ENCODE data around the gene IPO11. TPM values are rescaled to one million over a fixed set of nuclear protein-coding genes. Genes with fewer than 3 reads are reported as not detected.

IPO11 gene
- total and polyA plus RNA-seq, 8 donors: 3.7 to 19.5 (median 10.3) TPM

DNA sequence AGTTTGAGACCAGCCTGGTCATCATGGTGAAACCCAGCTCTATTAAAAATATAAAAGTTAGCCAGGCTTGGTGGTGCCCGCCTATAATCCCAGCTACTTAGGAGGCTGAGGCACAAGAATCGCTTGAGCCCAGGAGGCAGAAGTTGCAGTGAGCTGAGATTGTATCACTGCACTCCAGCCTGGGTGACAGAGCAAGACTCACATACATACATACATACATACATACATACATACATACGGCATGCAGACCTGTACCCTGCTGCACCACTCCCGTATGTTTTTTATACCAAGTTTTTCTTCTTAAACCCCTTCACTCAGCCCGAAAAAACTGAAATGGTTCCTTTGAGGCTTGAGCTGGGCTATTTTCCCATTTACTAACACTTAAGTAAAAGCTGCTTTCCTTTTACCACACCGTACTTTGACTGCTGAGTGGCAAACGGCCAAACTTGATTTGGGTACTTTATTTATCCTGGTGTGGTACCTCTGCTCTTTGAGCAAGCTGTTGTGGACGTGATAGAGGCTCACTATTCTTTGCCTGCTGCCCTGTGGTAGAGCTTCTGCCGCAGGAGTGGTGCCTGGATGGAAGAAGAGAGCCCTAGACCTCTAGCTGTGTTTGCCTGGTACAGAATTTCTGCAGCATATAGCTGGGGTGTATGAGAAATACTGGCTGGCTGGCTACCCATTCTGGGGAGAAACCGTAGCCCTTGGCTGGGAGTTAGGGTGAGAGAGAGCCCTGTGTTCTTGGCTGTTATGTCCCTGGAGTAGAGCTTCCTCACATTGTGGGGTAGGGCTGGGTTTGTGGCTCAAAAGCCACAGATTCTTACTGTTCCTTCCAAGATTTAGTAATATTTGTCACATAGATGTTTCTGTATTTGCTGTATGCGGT is 19.4 kb downstream of the IPO11 start:
- TF ChIP-seq, protein P1, sequence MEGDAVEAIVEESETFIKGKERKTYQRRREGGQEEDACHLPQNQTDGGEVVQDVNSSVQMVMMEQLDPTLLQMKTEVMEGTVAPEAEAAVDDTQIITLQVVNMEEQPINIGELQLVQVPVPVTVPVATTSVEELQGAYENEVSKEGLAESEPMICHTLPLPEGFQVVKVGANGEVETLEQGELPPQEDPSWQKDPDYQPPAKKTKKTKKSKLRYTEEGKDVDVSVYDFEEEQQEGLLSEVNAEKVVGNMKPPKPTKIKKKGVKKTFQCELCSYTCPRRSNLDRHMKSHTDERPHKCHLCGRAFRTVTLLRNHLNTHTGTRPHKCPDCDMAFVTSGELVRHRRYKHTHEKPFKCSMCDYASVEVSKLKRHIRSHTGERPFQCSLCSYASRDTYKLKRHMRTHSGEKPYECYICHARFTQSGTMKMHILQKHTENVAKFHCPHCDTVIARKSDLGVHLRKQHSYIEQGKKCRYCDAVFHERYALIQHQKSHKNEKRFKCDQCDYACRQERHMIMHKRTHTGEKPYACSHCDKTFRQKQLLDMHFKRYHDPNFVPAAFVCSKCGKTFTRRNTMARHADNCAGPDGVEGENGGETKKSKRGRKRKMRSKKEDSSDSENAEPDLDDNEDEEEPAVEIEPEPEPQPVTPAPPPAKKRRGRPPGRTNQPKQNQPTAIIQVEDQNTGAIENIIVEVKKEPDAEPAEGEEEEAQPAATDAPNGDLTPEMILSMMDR (IDR thresholded peaks at IDR 0.05): no peak
- Histone ChIP-seq H3K4me1 (peaks cover 0 to 14% (median 9%) of the 10 kb centered on the region in 3 donors), H3K4me3 (no peak overlapping the region), H3K36me3 (no peaks in the 10 kb centered on the region), H3K9me3 (no peaks in the 10 kb centered on the region), H3K27ac (no peak overlapping the region), H3K27me3 (no peaks in the 10 kb centered on the region)
- intact Hi-C loops (cut with DNase I): no loop called here
- 63 to 66% methylated on average over 11 of the region's 11 CpGs for WGBS, 2 donors
- FAIRE-seq (no peak), DNase-seq (no peak), ATAC-seq (peak in 3 of 4 donors; percentile 20 to 63 (median 42))

DNA sequence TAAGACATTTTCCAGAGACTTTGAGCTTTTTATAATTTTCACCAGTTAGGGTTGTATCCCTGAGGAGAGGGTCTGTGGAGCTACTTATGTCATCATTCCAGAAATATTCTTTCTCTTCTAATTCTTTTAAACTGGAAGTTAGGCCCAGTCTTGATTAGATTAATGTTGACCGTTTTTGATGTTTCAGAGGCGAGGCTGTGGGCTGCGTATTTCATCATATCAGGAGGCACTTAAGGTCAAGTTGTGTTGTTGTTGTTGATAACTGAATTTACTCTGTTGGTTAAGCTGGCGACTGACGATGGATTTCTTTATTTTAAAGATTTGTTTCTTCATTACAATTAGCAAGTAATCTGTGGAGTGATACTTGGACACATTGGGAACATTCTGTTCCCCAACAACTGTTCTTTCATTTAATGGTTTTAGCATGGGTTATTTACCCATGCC is 20.1 kb downstream of the IPO11 start:
- ATAC-seq (peak in 3 of 4 donors; percentile 41 to 62 (median 55)), DNase-seq (no peak), FAIRE-seq (no peak)
- WGBS, 2 donors: 21 to 36% methylated on average over 5 of the region's 5 CpGs
- H3K36me3 ChIP-seq: no peaks in the 10 kb centered on the region
- TF ChIP-seq, protein P1 (IDR thresholded peaks at IDR 0.05): no peak
- intact Hi-C loops (cut with DNase I): no loop called here
- no peak overlapping the region for H3K4me3 ChIP-seq
- no peaks in the 10 kb centered on the region for H3K9me3 ChIP-seq
- H3K27me3 ChIP-seq: no peaks in the 10 kb centered on the region
- peaks cover 0 to 14% (median 9%) of the 10 kb centered on the region in 3 donors for H3K4me1 ChIP-seq
- H3K27ac ChIP-seq: no peak overlapping the region

DNA sequence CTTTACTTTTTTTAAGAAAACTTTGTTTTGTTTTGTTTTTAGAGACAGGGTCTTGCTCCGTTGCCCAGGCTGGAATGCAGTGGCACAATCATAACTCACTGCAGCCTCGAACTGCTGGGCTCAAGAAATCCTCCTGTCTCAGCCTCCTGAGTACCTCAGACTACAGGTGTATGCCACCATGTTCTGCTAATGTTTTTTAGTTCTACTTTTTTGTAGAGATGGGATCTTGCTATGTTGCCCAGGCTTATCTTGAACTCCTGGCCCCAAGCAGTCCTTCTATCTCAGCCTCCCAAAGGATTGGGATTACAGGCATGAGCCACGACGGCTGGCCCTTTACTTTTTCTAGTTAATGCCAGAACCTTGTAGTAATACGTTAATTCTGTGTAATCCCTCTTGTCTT is 36.0 kb downstream of the IPO11 start:
- Histone ChIP-seq H3K27me3 (no peaks in the 10 kb centered on the region), H3K36me3 (peaks cover 0 to 14% (median 0%) of the 10 kb centered on the region in 3 donors), H3K9me3 (no peaks in the 10 kb centered on the region), H3K4me1 (peaks cover 0 to 4% (median 3%) of the 10 kb centered on the region in 3 donors), H3K27ac (no peak overlapping the region), H3K4me3 (no peak overlapping the region)
- TF ChIP-seq, protein P1 (IDR thresholded peaks at IDR 0.05): no peak
- ATAC-seq (no peak), FAIRE-seq (no peak), DNase-seq (no peak)
- 85 to 98% methylated on average over 5 of the region's 5 CpGs for WGBS, 2 donors
- intact Hi-C loops (cut with DNase I): no loop called here

DNA sequence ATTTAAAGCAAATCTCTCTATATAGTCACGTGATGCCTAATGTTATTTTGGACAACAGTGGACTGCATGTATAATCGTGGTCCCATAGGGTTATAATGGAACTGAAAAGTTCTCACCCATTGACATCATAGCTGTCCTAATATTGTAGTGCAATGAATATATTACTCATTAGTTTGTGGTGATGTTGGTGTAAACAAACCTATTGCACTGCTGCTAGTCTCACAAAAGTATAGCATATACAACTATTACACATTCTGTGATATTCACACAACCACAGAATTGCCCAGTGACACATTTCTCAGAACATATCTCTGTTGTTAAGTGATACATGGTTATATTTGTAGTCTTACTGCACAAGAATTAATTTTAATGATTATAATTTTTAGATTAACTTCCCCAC is 37.7 kb downstream of the IPO11 start:
- Histone ChIP-seq H3K9me3 (no peaks in the 10 kb centered on the region), H3K4me1 (peaks cover 0 to 4% (median 3%) of the 10 kb centered on the region in 3 donors), H3K4me3 (no peak overlapping the region), H3K27me3 (no peaks in the 10 kb centered on the region), H3K27ac (no peak overlapping the region), H3K36me3 (peaks cover 0 to 14% (median 0%) of the 10 kb centered on the region in 3 donors)
- DNase-seq (no peak), ATAC-seq (no peak), FAIRE-seq (no peak)
- 79 to 85% methylated on average over 2 of the region's 2 CpGs for WGBS, 2 donors
- TF ChIP-seq, protein P1 (IDR thresholded peaks at IDR 0.05): no peak
- intact Hi-C loops (cut with DNase I): no loop called here

DNA sequence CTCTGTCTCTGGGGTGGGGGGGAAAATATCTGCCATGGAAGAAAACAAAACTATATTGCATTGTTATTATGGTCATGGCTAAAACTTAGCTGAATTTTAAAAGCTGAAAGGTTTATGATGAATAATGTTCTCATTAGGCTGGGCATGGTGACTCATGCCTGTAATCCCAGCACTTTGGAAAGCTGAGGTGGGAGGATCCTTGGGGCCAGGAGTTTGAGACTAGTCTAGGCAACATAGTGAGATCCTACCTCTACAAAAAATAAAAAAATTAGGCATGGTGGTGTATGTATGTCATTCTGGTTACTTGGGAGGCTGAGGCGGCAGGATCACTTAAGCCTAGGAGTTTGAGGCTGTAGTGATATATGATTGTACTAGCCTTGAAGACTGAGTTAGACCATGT is 44.5 kb downstream of the IPO11 start:
- no peak for DNase-seq
- Histone ChIP-seq H3K27ac (no peak overlapping the region), H3K27me3 (no peaks in the 10 kb centered on the region), H3K4me1 (no peaks in the 10 kb centered on the region), H3K36me3 (peaks cover 0 to 5% (median 0%) of the 10 kb centered on the region in 3 donors), H3K9me3 (no peaks in the 10 kb centered on the region), H3K4me3 (no peak overlapping the region)
- WGBS, 2 donors: 95 to 100% methylated on average over 1 of the region's 1 CpG
- intact Hi-C loops (cut with DNase I): no loop called here
- TF ChIP-seq, protein P1 (IDR thresholded peaks at IDR 0.05): no peak
- no peak for ATAC-seq
- FAIRE-seq: no peak

All from pancreas (tissue), 10 donors.